ENCODE results near the gene OR5AK2.

DNA sequence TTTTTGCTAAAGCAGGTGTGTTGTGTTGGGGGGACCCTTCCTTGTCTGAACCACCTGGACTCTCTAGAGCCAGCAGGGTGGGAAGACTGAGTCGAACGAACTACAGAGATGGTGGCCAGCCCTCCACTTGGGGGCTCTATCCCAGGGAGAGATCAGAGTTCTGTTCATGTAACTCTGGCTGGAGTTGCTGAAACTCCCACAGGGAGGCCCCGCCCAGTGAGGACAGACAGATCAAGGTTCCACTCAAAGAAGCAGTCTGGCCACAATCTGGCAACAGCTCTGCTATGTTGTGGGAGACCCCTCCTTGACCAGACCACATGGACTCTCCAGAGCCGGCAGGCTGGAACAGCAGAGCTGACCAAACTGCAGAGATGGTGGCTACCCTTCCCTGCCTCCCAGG lies 20.2 kb upstream of the OR5AK2 start:
- TF ChIP-seq, protein P1, sequence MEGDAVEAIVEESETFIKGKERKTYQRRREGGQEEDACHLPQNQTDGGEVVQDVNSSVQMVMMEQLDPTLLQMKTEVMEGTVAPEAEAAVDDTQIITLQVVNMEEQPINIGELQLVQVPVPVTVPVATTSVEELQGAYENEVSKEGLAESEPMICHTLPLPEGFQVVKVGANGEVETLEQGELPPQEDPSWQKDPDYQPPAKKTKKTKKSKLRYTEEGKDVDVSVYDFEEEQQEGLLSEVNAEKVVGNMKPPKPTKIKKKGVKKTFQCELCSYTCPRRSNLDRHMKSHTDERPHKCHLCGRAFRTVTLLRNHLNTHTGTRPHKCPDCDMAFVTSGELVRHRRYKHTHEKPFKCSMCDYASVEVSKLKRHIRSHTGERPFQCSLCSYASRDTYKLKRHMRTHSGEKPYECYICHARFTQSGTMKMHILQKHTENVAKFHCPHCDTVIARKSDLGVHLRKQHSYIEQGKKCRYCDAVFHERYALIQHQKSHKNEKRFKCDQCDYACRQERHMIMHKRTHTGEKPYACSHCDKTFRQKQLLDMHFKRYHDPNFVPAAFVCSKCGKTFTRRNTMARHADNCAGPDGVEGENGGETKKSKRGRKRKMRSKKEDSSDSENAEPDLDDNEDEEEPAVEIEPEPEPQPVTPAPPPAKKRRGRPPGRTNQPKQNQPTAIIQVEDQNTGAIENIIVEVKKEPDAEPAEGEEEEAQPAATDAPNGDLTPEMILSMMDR (IDR thresholded peaks at IDR 0.05) = no peak
- TF ChIP-seq POLR2AphosphoS5 (IDR thresholded peaks at IDR 0.05; ENCODE audit: insufficient read depth in 1 of 2, low read depth in 1 of 2) = no peak
- no peak for TF ChIP-seq POLR2A (IDR thresholded peaks at IDR 0.05)

Data from vagina (tissue), 2 donors.